ENCODE results near the gene RIPK1.
"Not testable (repeated sequence)": the region's sequence is repeated elsewhere in the genome, so short reads cannot be mapped to it uniquely, and the experiment has no call there.

RIPK1 gene

GRCh38 chr6:3053231-3053508 is 15.1 kb upstream of the RIPK1 start:
- H3K27me3 ChIP-seq (ENCODE audit: insufficient read depth, poor library complexity, severe bottlenecking), result no peaks in the 10 kb centered on the region
- H3K27ac ChIP-seq (replicated peaks), result peak overlapping the region; percentile 68
- DNase-seq (ENCODE audit: low read depth in 1 of 2, low spot score in 1 of 2), result no peak
- H3K4me3 ChIP-seq (replicated peaks; ENCODE audit: insufficient read depth, low read length), result peak overlapping the region; percentile 46
- TF ChIP-seq REST (IDR thresholded peaks at IDR 0.05; ENCODE audit: insufficient replicate concordance, low read depth) (no peak), GABPA (IDR thresholded peaks at IDR 0.05; ENCODE audit: low read depth) (no peak)

- not testable (repeated sequence) for H3K27me3 ChIP-seq (ENCODE audit: insufficient read depth, poor library complexity, severe bottlenecking); DNase-seq (ENCODE audit: low read depth in 1 of 2, low spot score in 1 of 2); H3K27ac ChIP-seq (replicated peaks); H3K4me3 ChIP-seq (replicated peaks; ENCODE audit: insufficient read depth, low read length)
These were observed 13.8 kb upstream of the RIPK1 start for GRCh38 chr6:3054229-3055157.

- not testable (repeated sequence) for DNase-seq (ENCODE audit: low read depth in 1 of 2, low spot score in 1 of 2); H3K27ac ChIP-seq (replicated peaks); H3K27me3 ChIP-seq (ENCODE audit: insufficient read depth, poor library complexity, severe bottlenecking); H3K4me3 ChIP-seq (replicated peaks; ENCODE audit: insufficient read depth, low read length)
These were observed 13.2 kb upstream of the RIPK1 start for GRCh38 chr6:3055158-3055499.

GRCh38 chr6:3057063-3057770 is 11.1 kb upstream of the RIPK1 start:
- no peak for TF ChIP-seq CTCF (IDR thresholded peaks at IDR 0.05; ENCODE audit: insufficient read depth, low read length)
- no peak for TF ChIP-seq POLR2AphosphoS5 (IDR thresholded peaks at IDR 0.05; ENCODE audit: low read depth)
- no peak for TF ChIP-seq GABPA (IDR thresholded peaks at IDR 0.05; ENCODE audit: low read depth)
- Histone ChIP-seq H3K4me3 (replicated peaks; ENCODE audit: insufficient read depth, low read length) (no peak overlapping the region), H3K27ac (replicated peaks) (no peak overlapping the region), H3K27me3 (ENCODE audit: insufficient read depth, poor library complexity, severe bottlenecking) (no peaks in the 10 kb centered on the region)
- DNase-seq (ENCODE audit: low read depth in 1 of 2, low spot score in 1 of 2), result no peak

- no peaks in the 10 kb centered on the region for H3K27me3 ChIP-seq (ENCODE audit: insufficient read depth, poor library complexity, severe bottlenecking)
- no peak overlapping the region for H3K27ac ChIP-seq (replicated peaks)
- TF ChIP-seq REST (IDR thresholded peaks at IDR 0.05; ENCODE audit: insufficient replicate concordance, low read depth) (no peak), GABPA (IDR thresholded peaks at IDR 0.05; ENCODE audit: low read depth) (no peak), SPI1 (IDR thresholded peaks at IDR 0.05; ENCODE audit: borderline replicate concordance, low read depth) (no peak), CTCF (IDR thresholded peaks at IDR 0.05; ENCODE audit: insufficient read depth, low read length) (no peak), POLR2AphosphoS5 (IDR thresholded peaks at IDR 0.05; ENCODE audit: low read depth) (no peak)
- no peak overlapping the region for H3K4me3 ChIP-seq (replicated peaks; ENCODE audit: insufficient read depth, low read length)
- DNase-seq (ENCODE audit: low read depth in 1 of 2, low spot score in 1 of 2), result no peak
These were observed 9.3 kb upstream of the RIPK1 start for GRCh38 chr6:3058957-3059356.

GRCh38 chr6:3060092-3060491 is 8.2 kb upstream of the RIPK1 start:
- H3K27me3 ChIP-seq (ENCODE audit: insufficient read depth, poor library complexity, severe bottlenecking); H3K4me3 ChIP-seq (replicated peaks; ENCODE audit: insufficient read depth, low read length); H3K27ac ChIP-seq (replicated peaks); DNase-seq (ENCODE audit: low read depth in 1 of 2, low spot score in 1 of 2): not testable (repeated sequence)
